ENCODE measurements around the gene LRRC46. TPM values are rescaled to one million over a fixed set of nuclear protein-coding genes. Genes with fewer than 3 reads are reported as not detected.

Gene LRRC46
- total RNA-seq, 1 experiment from 2014 or later, result 0.31 TPM

- no peak for TF ChIP-seq CTCF (conservative IDR thresholded peaks at IDR 0.05)
- H3K4ac ChIP-seq (ENCODE audit: low read depth, low read length), result no peak overlapping the region
- no peak overlapping the region for H4K91ac ChIP-seq (ENCODE audit: insufficient read length, low read depth, low read length)
- no peak overlapping the region for H3K18ac ChIP-seq (ENCODE audit: insufficient read length, low read depth, low read length)
- H3K56ac ChIP-seq (ENCODE audit: insufficient read length, low read depth, low read length), result no peak overlapping the region
- H3K14ac ChIP-seq (ENCODE audit: insufficient read depth, low read length), result no peak overlapping the region
- peaks cover 4% of the 10 kb centered on the region for H3K27me3 Mint-ChIP-seq (ENCODE audit: low read depth)
- no peak overlapping the region for H3K4me3 Mint-ChIP-seq
- H2BK5ac ChIP-seq (ENCODE audit: insufficient read length, low read length), result no peak overlapping the region
- H3K27me3 ChIP-seq (ENCODE audit: insufficient read depth, low read length), result no peaks in the 10 kb centered on the region; the same call in 1 of the 2 replicates
- H3K23ac ChIP-seq (ENCODE audit: insufficient read length, low read depth, low read length), result no peak overlapping the region
- no peak overlapping the region for H4K8ac ChIP-seq (replicated peaks; ENCODE audit: insufficient read length, low read depth, low read length)
- H3K79me1 ChIP-seq (ENCODE audit: insufficient read depth, low read depth, low read length, poor library complexity, severe bottlenecking), result no peaks in the 10 kb centered on the region
- H3T11ph ChIP-seq (ENCODE audit: low read length), result no peak overlapping the region
- no peak for DNase-seq
- H3K4me1 Mint-ChIP-seq, result no peaks in the 10 kb centered on the region
- H2BK12ac ChIP-seq (ENCODE audit: insufficient read length, low read depth, low read length), result no peak overlapping the region
- no peak overlapping the region for H2AFZ ChIP-seq (ENCODE audit: low read length)
- no peaks in the 10 kb centered on the region for H4K20me1 ChIP-seq (ENCODE audit: control insufficient read depth, insufficient read depth, insufficient read length)
- peaks cover 0 to 7% (median 0%) of the 10 kb centered on the region in 3 experiments; a peak in 4 of 7 replicates for H3K36me3 Mint-ChIP-seq (ENCODE audit: insufficient read depth in 1 of 3, low read depth in 3 of 3)
- H3K4me1 ChIP-seq (ENCODE audit: insufficient read depth, low read length), result no peaks in the 10 kb centered on the region
- H3K4me2 ChIP-seq (ENCODE audit: insufficient read depth, insufficient read length, low read length), result no peak overlapping the region
- no peak overlapping the region for H3K9ac ChIP-seq (ENCODE audit: extremely low read depth, insufficient read length, low read length)
- H2AK5ac ChIP-seq (ENCODE audit: insufficient read length, low read length), result no peak overlapping the region
- no peak overlapping the region for H2BK15ac ChIP-seq (ENCODE audit: low read depth, low read length)
- no peaks in the 10 kb centered on the region for H3K23me2 ChIP-seq (ENCODE audit: insufficient read length, low read depth, low read length, poor library complexity, severe bottlenecking)
- H3K27ac ChIP-seq (ENCODE audit: insufficient read length, low read depth, low read length), result no peak overlapping the region
- WGBS (ENCODE audit: extremely low coverage, insufficient read length, low lambda C conversion rate), result no CpG with 5 or more reads among the region's 6 CpGs
- no peak overlapping the region for H2BK20ac ChIP-seq (ENCODE audit: low read depth, low read length, poor library complexity, severe bottlenecking)
- H3K9me3 ChIP-seq (ENCODE audit: control insufficient read depth, low read depth, low read length), result no peaks in the 10 kb centered on the region
- no peaks in the 10 kb centered on the region for H3K9me3 Mint-ChIP-seq
- H3K27ac Mint-ChIP-seq, result no peak overlapping the region
- H2BK120ac ChIP-seq (ENCODE audit: low read depth, low read length, poor library complexity, severe bottlenecking), result no peak overlapping the region
- H4K5ac ChIP-seq (ENCODE audit: insufficient read length, low read depth, low read length), result no peak overlapping the region
- no peaks in the 10 kb centered on the region for H3K79me2 ChIP-seq (ENCODE audit: insufficient read depth, low read length)
These were observed 27.7 kb upstream of the LRRC46 start for GRCh38 chr17:47803751-47804150.

All from H9 (cell line).